ENCODE data around the gene ODAD3. TPM values are rescaled to one million over a fixed set of nuclear protein-coding genes. Genes with fewer than 3 reads are reported as not detected.

ODAD3 gene
- total RNA-seq, 2 donors from 2014 or later: 0.22 TPM; not detected in 1

DNA sequence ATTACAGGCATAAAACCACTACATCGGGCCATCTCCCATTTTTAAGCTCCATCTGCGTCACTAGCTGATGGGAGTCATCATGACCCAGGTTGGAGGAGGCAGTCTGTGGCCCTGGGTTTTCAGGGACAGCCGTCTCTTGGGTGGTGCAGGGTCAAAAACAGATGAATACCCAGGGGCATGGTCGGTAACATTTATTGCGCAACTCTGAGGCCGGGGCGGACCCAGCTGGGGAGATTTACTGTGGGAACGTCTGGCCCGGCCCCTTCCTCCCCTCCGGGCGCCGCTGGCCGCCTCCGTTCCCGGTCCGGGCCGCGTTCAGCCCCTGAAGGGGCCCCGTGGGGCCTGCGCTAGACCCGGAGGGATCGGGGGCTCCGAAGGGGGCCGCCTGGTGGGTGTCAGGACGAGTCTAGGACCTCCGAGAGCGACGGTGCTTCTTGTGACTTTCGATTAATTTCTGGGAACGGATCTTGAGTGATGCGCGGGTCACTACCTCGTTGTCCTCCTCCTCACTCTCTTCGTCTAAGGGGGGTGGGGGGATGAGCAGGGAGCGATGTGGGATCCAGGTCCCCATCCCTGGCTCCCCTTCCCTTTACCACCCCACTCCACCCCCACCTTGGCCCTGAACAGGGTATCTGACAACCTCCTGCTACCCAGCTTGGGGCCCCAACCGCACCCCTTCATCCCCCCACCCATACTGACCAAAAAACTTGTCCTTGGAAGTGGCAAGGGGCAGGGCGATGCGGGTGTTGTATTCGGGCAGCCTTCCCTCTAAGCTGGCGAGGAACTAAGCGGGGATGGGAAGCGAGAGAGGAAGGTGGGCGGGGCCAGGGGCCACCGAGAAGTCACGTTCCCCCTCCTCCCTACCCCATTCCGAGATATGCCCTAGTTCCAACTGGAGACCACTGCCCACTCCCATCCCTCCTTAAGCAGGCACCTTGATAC is 14.2 kb downstream of the ODAD3 start:
- no peaks in the 10 kb centered on the region for H3K36me3 ChIP-seq
- peak overlapping the region in 1 of 2 donors; percentile 35 for H3K9ac ChIP-seq (ENCODE audit: low read depth in 2 of 2, low read length in 2 of 2)
- H3K4me3 ChIP-seq: peak overlapping the region; percentile 22
- H3K9me3 ChIP-seq: no peaks in the 10 kb centered on the region
- intact Hi-C loops (cut with DNase I): no loop called here
- H3K27ac ChIP-seq: no peak overlapping the region
- peak; percentile 51 for DNase-seq
- peaks cover 4% of the 10 kb centered on the region for H3K4me1 ChIP-seq
- TF ChIP-seq CTCF (IDR thresholded peaks at IDR 0.05): no peak
- H3K27me3 ChIP-seq: peaks cover 47% of the 10 kb centered on the region

DNA sequence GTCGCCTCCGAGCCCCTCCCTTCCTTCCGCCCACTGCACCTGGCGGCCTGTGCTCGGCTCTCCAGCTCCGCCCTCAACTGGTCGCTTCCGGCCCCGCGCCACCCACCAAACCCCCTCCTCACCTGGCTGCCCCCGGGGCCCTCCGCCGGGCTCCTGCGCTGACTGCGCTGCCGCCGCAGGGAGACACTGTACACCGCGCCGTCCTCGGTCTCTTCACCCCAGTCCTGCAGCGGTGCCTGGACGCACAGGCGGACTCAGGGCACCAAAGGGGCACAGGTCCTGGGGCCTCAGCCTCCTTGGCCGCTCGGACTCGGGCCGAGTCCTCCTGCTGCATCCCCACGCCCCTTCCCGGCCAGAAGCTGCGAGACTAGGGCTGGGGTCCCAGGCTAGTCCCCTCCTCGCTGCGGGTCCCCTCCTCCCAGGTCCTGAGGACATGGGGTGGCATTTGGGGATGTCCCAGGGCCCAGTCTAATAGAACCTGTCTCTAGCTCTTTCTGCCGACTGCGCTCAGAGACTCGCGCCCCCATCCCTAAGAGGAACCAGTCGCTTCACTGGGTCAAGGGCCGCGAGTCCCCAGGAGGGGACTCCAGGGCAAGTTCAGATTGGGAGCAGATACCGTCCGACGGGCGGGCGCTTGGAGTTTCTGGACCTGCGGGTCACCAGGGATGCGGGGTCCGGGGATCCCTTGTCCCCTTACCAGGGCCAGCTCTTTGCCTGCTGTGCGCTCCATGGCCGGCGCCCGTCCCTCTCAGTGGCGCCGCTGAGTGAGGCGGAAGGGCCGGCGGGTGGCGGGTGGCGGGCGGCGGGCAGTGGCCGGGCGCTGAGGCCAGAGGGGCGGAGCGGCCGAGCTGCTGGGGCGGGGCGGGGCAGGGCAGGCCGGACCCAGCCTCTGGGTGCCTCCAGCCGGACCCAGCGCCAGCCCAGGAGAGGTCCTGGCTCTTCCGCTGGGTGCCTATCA is 16.1 kb downstream of the ODAD3 start, which contains the start of gene RGL3:
RGL3 (minus strand) TSS at position 766 of the 958 bp plus-strand sequence; CDS start at position 730, 36 bp downstream.
- peak within 1 kb of the TSS; percentile 32 to 46 for H3K9ac ChIP-seq (ENCODE audit: low read depth in 2 of 2, low read length in 2 of 2)
- H3K4me1 ChIP-seq: peaks cover 4% of the 10 kb centered on the region
- DNase-seq: peak; percentile 50
- peaks cover 42% of the 10 kb centered on the region for H3K27me3 ChIP-seq
- intact Hi-C loops (cut with DNase I): no loop called here
- H3K36me3 ChIP-seq: no peaks in the 10 kb centered on the region
- H3K4me3 ChIP-seq: peak within 1 kb of the TSS; percentile 46
- no peak for TF ChIP-seq CTCF (IDR thresholded peaks at IDR 0.05)
- no peak within 1 kb of the TSS for H3K27ac ChIP-seq
- H3K9me3 ChIP-seq: no peaks in the 10 kb centered on the region

- Histone ChIP-seq H3K4me1 (peaks cover 4% of the 10 kb centered on the region), H3K4me3 (peak overlapping the region; percentile 46)
Measured at GRCh38 chr19:11418094-11418548, 16.8 kb downstream of the ODAD3 start.

GRCh38 chr19:11416346-11417052 is 18.4 kb downstream of the ODAD3 start:
- Histone ChIP-seq H3K27me3 (peaks cover 26% of the 10 kb centered on the region), H3K4me1 (no peaks in the 10 kb centered on the region), H3K36me3 (no peaks in the 10 kb centered on the region), H3K9ac (ENCODE audit: low read depth in 2 of 2, low read length in 2 of 2) (no peak overlapping the region), H3K27ac (no peak overlapping the region), H3K4me3 (no peak overlapping the region), H3K9me3 (no peaks in the 10 kb centered on the region)
- no peak for TF ChIP-seq CTCF (IDR thresholded peaks at IDR 0.05)
- DNase-seq: no peak
- intact Hi-C loops (cut with DNase I): no loop called here

More at GRCh38 chr19:11418094-11418548, 16.8 kb downstream of the ODAD3 start:
- no peak overlapping the region for H3K9ac ChIP-seq (ENCODE audit: low read depth in 2 of 2, low read length in 2 of 2)
- H3K36me3 ChIP-seq: no peaks in the 10 kb centered on the region
- H3K27ac ChIP-seq: no peak overlapping the region
- H3K9me3 ChIP-seq: no peaks in the 10 kb centered on the region
- no peak for DNase-seq
- peaks cover 35% of the 10 kb centered on the region for H3K27me3 ChIP-seq
- intact Hi-C loops (cut with DNase I): no loop called here
- TF ChIP-seq CTCF (IDR thresholded peaks at IDR 0.05): no peak
